GM12878 (cell line): ENCODE measurements around the gene ARL6IP1. TPM values are rescaled to one million over a fixed set of nuclear protein-coding genes. Genes with fewer than 3 reads are reported as not detected.

Experiments used
- ATAC-seq: fragments of 200-7000 bp; cut with Tn5 transposase; 3 replicates; pipeline ENCODE4 v1.9.1; 2020; ENCODE audit warnings: mild to moderate bottlenecking, moderate library complexity
- BruUV-seq: library from RNA; stranded (reverse); fragments of 400-500 nt; replicated peaks from 2 replicates; lab custom pipeline; 2021; lab: Mats Ljungman, UMichigan
- CTCF ChIA-PET: fragments of 300-600 bp; sonication (Branson Sonifier 250); formaldehyde crosslinking; extraction: SDS; loops from one replicate; lab custom pipeline; 2021; ENCODE audit warnings: inconsistent platforms; lab: Yijun Ruan, JAX
- POLR2A ChIA-PET: fragments of 350-600 bp; formaldehyde crosslinking; extraction: SDS; loops from one replicate; lab custom pipeline; 2021; ENCODE audit warnings: inconsistent platforms; lab: Charles Lee
- RAD21 ChIA-PET: fragments of 300-600 bp; sonication (Branson Sonifier 250); formaldehyde crosslinking; loops from one replicate; lab custom pipeline; 2023; ENCODE audit warnings: antibody characterized with exemption; ENCODE audit not compliant: unreplicated experiment; lab: Charles Lee
- SMC1A ChIA-PET: fragments of 300-600 bp; sonication (Branson Sonifier 250); formaldehyde crosslinking; loops from one replicate; lab custom pipeline; 2023; ENCODE audit not compliant: unreplicated experiment, uncharacterized antibody; lab: Charles Lee
- DNase-seq: peaks from one replicate; pipeline ENCODE4 v3.0.0-alpha.2; 2011; ENCODE audit warnings: low read depth, low spot score
- FAIRE-seq: peaks from 3 replicates; lab custom pipeline; 2011; peaks lifted over from hg19 to GRCh38; lab: Jason Lieb, UNC
- H2AFZ ChIP-seq: 2 replicates; pipeline ENCODE4 v1.6.0; 2011; ENCODE audit warnings: low read depth, low read length, control low read depth; ENCODE audit not compliant: control insufficient read depth
- H3K27ac ChIP-seq: 2 replicates; pipeline ENCODE4 v1.5.1; 2011; ENCODE audit warnings: control low read depth; ENCODE audit not compliant: control insufficient read depth, insufficient read depth
- H3K27me3 ChIP-seq, 2 experiments: replicated peaks in 1 of 2; 2 replicates each; pipeline versions ENCODE4 v1.6.0 to v1.6.1; 2011; ENCODE audit warnings: low read length in 1 of 2; ENCODE audit not compliant: control insufficient read depth in 2 of 2, insufficient read depth in 2 of 2
- H3K36me3 ChIP-seq, 2 experiments: 2 replicates each; pipeline ENCODE4 v1.5.1; 2011; ENCODE audit warnings: low read length in 1 of 2; ENCODE audit not compliant: control insufficient read depth in 2 of 2, insufficient read depth in 2 of 2
- H3K4me1 ChIP-seq: 2 replicates; pipeline ENCODE4 v1.6.1; 2011; ENCODE audit warnings: mild to moderate bottlenecking, low read length, moderate library complexity, mixed read lengths; ENCODE audit not compliant: control insufficient read depth, insufficient read depth
- H3K4me2 ChIP-seq: 2 replicates; pipeline ENCODE4 v1.6.0; 2011; ENCODE audit warnings: control low read depth; ENCODE audit not compliant: control insufficient read depth, insufficient read depth
- H3K4me3 ChIP-seq: fragments of 200-600 bp; sonication (generic); 2 replicates; pipeline ENCODE4 v1.5.1; 2016
- H3K79me2 ChIP-seq: 2 replicates; pipeline ENCODE4 v1.6.0; 2011; ENCODE audit warnings: low read length; ENCODE audit not compliant: control insufficient read depth, insufficient read depth
- H3K9ac ChIP-seq: 2 replicates; pipeline ENCODE4 v1.8.0; 2011; ENCODE audit warnings: low read length, control low read depth, mixed read lengths; ENCODE audit not compliant: control insufficient read depth, insufficient read depth
- H3K9me3 ChIP-seq: replicated peaks from 3 replicates; pipeline ENCODE4 v1.5.1; 2011; ENCODE audit warnings: mild to moderate bottlenecking, low read length; ENCODE audit not compliant: control insufficient read depth, insufficient read depth
- H4K20me1 ChIP-seq: 2 replicates; pipeline ENCODE4 v1.6.0; 2011; ENCODE audit not compliant: control insufficient read depth, insufficient read depth
- FOXM1 ChIP-seq: IDR thresholded peaks from 2 replicates; pipeline ENCODE4 v1.6.1; 2012; ENCODE audit warnings: low read depth, mild to moderate bottlenecking, inconsistent platforms, low read length, moderate library complexity
- TAF1 ChIP-seq: IDR thresholded peaks from 2 replicates; pipeline ENCODE4 v1.6.1; 2011; ENCODE audit warnings: mild to moderate bottlenecking, low read depth, low read length, borderline replicate concordance
- ZNF384 ChIP-seq: IDR thresholded peaks from 2 replicates; pipeline ENCODE4 v1.6.1; 2012; ENCODE audit warnings: low read depth, mild to moderate bottlenecking, low read length, improper control_type of control experiment, borderline replicate concordance
- WGBS: methylation state at CpG from one replicate; pipeline ENCODE4 v1.1.6; 2016; ENCODE audit warnings: low lambda C conversion rate; ENCODE audit not compliant: insufficient replicate concordance, insufficient coverage; ENCODE audit errors: missing lambda C conversion rate; 5-methylcytosine and 5-hydroxymethylcytosine counted together
- in situ Hi-C: fragments of 300-500 bp; cut with MboI; formaldehyde crosslinking; loops from 9 replicates; pipeline ENCODE4 v1.14.3; 2018; ENCODE audit warnings: mixed read lengths
- intact Hi-C: fragments of 100-400 bp; cut with micrococcal nuclease; formaldehyde crosslinking; loops from one replicate; pipeline ENCODE4 v1.14.2; 2022; ENCODE audit not compliant: unreplicated experiment
- polyA plus RNA-seq, 11 experiments: library from polyadenylated mRNA; depleted of rRNA in 4 of 11; unstranded in 6 of 11; stranded (reverse) in 5 of 11; fragments of >200 nt; fragmentation: Nextera tagmentation in 4 of 11; fragmentation: Illumina TruSeq in 1 of 11; extraction: Ambion mirVana in 4 of 11; extraction: Trizol in 1 of 11; gene quantifications; 1 replicate in 1 of 11; 2 replicates in 10 of 11; pipeline versions ENCODE4 v1.2.1 to v1.2.3, GENCODE V29; 2011 to 2016; ENCODE audit warnings: inconsistent platforms in 2 of 11, missing spikeins in 2 of 11, low read depth in 1 of 11
- total RNA-seq, 4 experiments: library from RNA; depleted of rRNA in 3 of 4; stranded (reverse); fragments of >200 nt in 3 of 4; fragmentation: Illumina TruSeq in 1 of 4; extraction: Trizol in 1 of 4; gene quantifications; 2 replicates each; pipeline versions ENCODE4 v1.2.1 to v1.2.3, GENCODE V29; 2013 to 2021

Gene ARL6IP1
- total and polyA plus RNA-seq, 10 of the 15 experiments (the other 5 are each of a cell fraction or from before 2014, with no cell fraction given): 99.3 to 334 (median 197) TPM

DNA sequence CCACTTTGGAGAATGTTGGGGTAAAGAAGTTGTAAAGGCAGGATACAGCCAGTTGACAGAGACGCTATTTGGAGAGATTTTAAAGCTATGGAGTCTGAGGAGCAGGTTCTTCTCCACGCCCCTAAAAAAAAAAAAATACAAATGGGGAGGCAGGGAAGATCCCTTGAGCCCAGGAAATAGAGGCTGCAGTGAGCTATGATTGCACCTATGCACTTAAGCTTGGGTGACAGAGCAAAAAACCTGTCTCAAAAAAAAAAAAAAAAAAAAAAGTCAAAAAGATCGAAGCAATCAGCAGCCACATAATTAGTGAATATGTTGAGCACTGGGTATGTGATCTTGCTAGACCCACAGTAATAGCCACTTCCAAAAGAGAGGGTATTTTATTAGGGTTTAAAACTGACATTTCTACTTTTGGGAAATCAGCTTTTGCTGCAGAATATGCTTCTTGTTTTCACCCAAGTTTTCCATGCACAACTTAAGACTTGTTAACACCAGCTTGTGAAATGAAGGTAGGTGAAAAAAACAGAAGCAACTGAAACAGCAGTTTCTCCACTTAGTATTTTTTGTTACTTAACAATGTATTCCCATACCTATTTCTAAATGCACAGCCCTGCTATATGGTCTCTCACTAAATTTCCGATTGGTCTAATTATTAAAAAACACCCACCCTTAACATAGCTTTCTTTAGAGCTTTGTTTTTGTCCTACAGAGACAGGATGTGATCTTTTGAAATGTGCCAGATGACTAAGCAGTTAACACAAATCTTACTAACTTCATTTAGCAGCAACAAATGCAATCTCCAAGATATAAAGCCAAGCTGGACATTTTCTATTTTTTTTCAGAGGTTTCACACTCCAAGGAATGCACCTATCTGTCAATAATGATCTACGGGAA is 2.5 kb upstream of the ARL6IP1 start:
- H3K79me2 ChIP-seq: peaks cover 26% of the 10 kb centered on the region
- ChIA-PET CTCF (interaction anchor here (1.1 to 3.6 kb wide), 11 partner anchors 8 to 165 kb away, joined by 3 to 15 read pairs (median 4); partner anchors contain the start of gene RPS15A), SMC1A (interaction anchor here (0.6 to 7.2 kb wide), 9 partner anchors 11 to 1510 kb away, joined by 3 to 64 read pairs (median 4); no protein-coding TSS in a partner anchor), RAD21 (interaction anchor here (1.3 to 6.9 kb wide), 5 partner anchors 16 to 165 kb away, joined by 3 to 71 read pairs (median 4); partner anchors contain the start of gene RPS15A), POLR2A (interaction anchor here (0.6 to 8.9 kb wide), 6 partner anchors 13 to 264 kb away, joined by 3 to 128 read pairs (median 4); partner anchors contain the start of genes COQ7 and RPS15A)
- H3K9me3 ChIP-seq: no peaks in the 10 kb centered on the region
- H3K4me1 ChIP-seq: peaks cover 12% of the 10 kb centered on the region
- ATAC-seq (no peak), DNase-seq (no peak), FAIRE-seq (no peak)
- in situ Hi-C loops: loop anchor here (5.0 kb wide), 1 partner anchor 168 kb away; no protein-coding TSS in a partner anchor
- no peak overlapping the region for H3K4me3 ChIP-seq
- H3K27ac ChIP-seq: peak overlapping the region; percentile 48; the same call in 1 of the 2 replicates
- intact Hi-C loops: loop anchor here (5.0 kb wide), 1 partner anchor 123 kb away; the partner anchor contains the start of gene SMG1
- no peak overlapping the region for H3K9ac ChIP-seq
- no peak overlapping the region for H2AFZ ChIP-seq
- peaks cover 0 to 7% of the 10 kb centered on the region in 2 experiments; a peak in 3 of 4 replicates for H3K36me3 ChIP-seq
- no peaks in the 10 kb centered on the region for H4K20me1 ChIP-seq
- no TSS peak for BruUV-seq
- TF ChIP-seq FOXM1 (peak; percentile 24; the same call in 1 of the 2 replicates), TAF1 (no peak), ZNF384 (0 out of 2 replicates have a peak, but pooled peaks have one; percentile 16)
- no peaks in the 10 kb centered on the region for H3K27me3 ChIP-seq
- WGBS: 64% methylated on average over 5 of the region's 5 CpGs
- H3K4me2 ChIP-seq: no peak overlapping the region
